HL-60 (cell line): ENCODE measurements around the gene VASP.

Experiments
- DNase-seq, 2 experiments: peaks; one replicate each; pipeline ENCODE4 v3.0.0-alpha.2; 2010 to 2020; ENCODE audit warnings: low read depth in 1 of 2, low spot score in 1 of 2
- H3K27ac ChIP-seq: fragments of 250-450 bp; sonication (Bioruptor Pico); replicated peaks from 2 replicates; pipeline ENCODE4 v1.5.1; 2020; ENCODE audit warnings: mild to moderate bottlenecking, moderate library complexity
- H3K27me3 ChIP-seq: fragments of 250-450 bp; sonication (Bioruptor Pico); 2 replicates; pipeline ENCODE4 v1.5.1; 2021; ENCODE audit warnings: mild to moderate bottlenecking, moderate library complexity; ENCODE audit not compliant: insufficient read depth, poor library complexity, severe bottlenecking
- H3K4me3 ChIP-seq: replicated peaks from 2 replicates; pipeline ENCODE4 v1.5.1; 2011; ENCODE audit warnings: mild to moderate bottlenecking, control low read depth, low read length; ENCODE audit not compliant: insufficient read depth
- CTCF ChIP-seq: IDR thresholded peaks from one replicate; pipeline ENCODE4 v1.5.1; 2011; ENCODE audit warnings: low read length, control low read depth, inconsistent platforms; ENCODE audit not compliant: insufficient read depth
- GABPA ChIP-seq: IDR thresholded peaks from 2 replicates; pipeline ENCODE4 v1.6.1; 2012; ENCODE audit warnings: low read depth
- POLR2AphosphoS5 ChIP-seq: IDR thresholded peaks from 2 replicates; pipeline ENCODE4 v1.6.1; 2012; ENCODE audit warnings: low read depth
- REST ChIP-seq: IDR thresholded peaks from 2 replicates; pipeline ENCODE4 v1.6.1; 2012; ENCODE audit warnings: low read depth; ENCODE audit not compliant: insufficient replicate concordance
- SPI1 ChIP-seq: IDR thresholded peaks from 2 replicates; pipeline ENCODE4 v1.6.1; 2012; ENCODE audit warnings: low read depth, mild to moderate bottlenecking, borderline replicate concordance

The VASP gene

GRCh38 chr19:45512881-45513483 lies 5.7 kb downstream of the VASP start:
- H3K27ac ChIP-seq, result no peak overlapping the region
- no peak overlapping the region for H3K4me3 ChIP-seq
- no peaks in the 10 kb centered on the region for H3K27me3 ChIP-seq
- DNase-seq, result no peak
- TF ChIP-seq REST (no peak), CTCF (no peak), POLR2AphosphoS5 (no peak), SPI1 (no peak), GABPA (no peak)

GRCh38 chr19:45514376-45515051 lies 7.2 kb downstream of the VASP start:
- peak overlapping the region; percentile 80 for H3K27ac ChIP-seq
- no peak for TF ChIP-seq POLR2AphosphoS5
- no peak for DNase-seq
- H3K27me3 ChIP-seq, result no peaks in the 10 kb centered on the region
- H3K4me3 ChIP-seq, result no peak overlapping the region

- DNase-seq, result peak; percentile 96 to 98
- peak; percentile 96 for TF ChIP-seq SPI1
- no peak for TF ChIP-seq CTCF
- peak; percentile 89 for TF ChIP-seq POLR2AphosphoS5
- TF ChIP-seq REST, result no peak
- TF ChIP-seq GABPA, result peak; percentile 45; the same call in 1 of the 2 replicates
- Histone ChIP-seq H3K27me3 (no peaks in the 10 kb centered on the region), H3K4me3 (no peak overlapping the region), H3K27ac (peak overlapping the region; percentile 80)
Observed at GRCh38 chr19:45515081-45515624, 7.9 kb downstream of the VASP start.

- no peak for DNase-seq
- H3K27me3 ChIP-seq, result no peaks in the 10 kb centered on the region
- H3K4me3 ChIP-seq, result no peak overlapping the region
- peak overlapping the region; percentile 80 for H3K27ac ChIP-seq
- TF ChIP-seq REST (no peak), GABPA (no peak), SPI1 (no peak), POLR2AphosphoS5 (no peak), CTCF (no peak)
Observed at GRCh38 chr19:45515807-45516401, 8.6 kb downstream of the VASP start.
